RWPE2 (cell line): Measurements from ENCODE around the gene DUSP7.

Source experiments
- ATAC-seq: fragments of 200-7000 bp; cut with Tn5 transposase; 3 replicates; pipeline ENCODE4 v1.9.1; 2021; ENCODE audit warnings: low read depth
- DNase-seq: peaks from one replicate; pipeline ENCODE4 v3.0.0-alpha.2; 2020; ENCODE audit warnings: low spot score
- H3K27ac ChIP-seq: fragments of 450-650 bp; 2 replicates; pipeline ENCODE4 v1.5.1; 2017; ENCODE audit warnings: mild to moderate bottlenecking; ENCODE audit not compliant: poor library complexity, severe bottlenecking
- H3K27me3 ChIP-seq: fragments of 250-450 bp; sonication (Bioruptor Pico); 2 replicates; pipeline ENCODE4 v1.5.1; 2021; ENCODE audit warnings: mild to moderate bottlenecking, moderate library complexity; ENCODE audit not compliant: insufficient read depth, poor library complexity, severe bottlenecking
- H3K36me3 ChIP-seq: fragments of 250-450 bp; sonication (Bioruptor Pico); 2 replicates; pipeline ENCODE4 v1.5.1; 2020; ENCODE audit warnings: low read depth, mild to moderate bottlenecking, moderate library complexity
- H3K4me1 ChIP-seq: fragments of 250-450 bp; sonication (Bioruptor Pico); 2 replicates; pipeline ENCODE4 v1.5.1; 2021; ENCODE audit warnings: mild to moderate bottlenecking, moderate library complexity; ENCODE audit not compliant: insufficient read depth, poor library complexity, severe bottlenecking
- H3K4me3 ChIP-seq: fragments of 250-450 bp; sonication (Bioruptor Pico); 2 replicates; pipeline ENCODE4 v1.5.1; 2021; ENCODE audit warnings: mild to moderate bottlenecking, moderate library complexity; ENCODE audit not compliant: severe bottlenecking
- H3K9me3 ChIP-seq: fragments of 250-450 bp; sonication (Bioruptor Pico); 2 replicates; pipeline ENCODE4 v1.5.1; 2021; ENCODE audit warnings: mild to moderate bottlenecking, moderate library complexity; ENCODE audit not compliant: severe bottlenecking
- TF ChIP-seq, protein P1 (sequence below): fragments of 450-650 bp; IDR thresholded peaks from one replicate; pipeline ENCODE4 v1.5.1; 2017; ENCODE audit warnings: mild to moderate bottlenecking, moderate library complexity; ENCODE audit not compliant: poor library complexity, severe bottlenecking

DUSP7 gene

DNA sequence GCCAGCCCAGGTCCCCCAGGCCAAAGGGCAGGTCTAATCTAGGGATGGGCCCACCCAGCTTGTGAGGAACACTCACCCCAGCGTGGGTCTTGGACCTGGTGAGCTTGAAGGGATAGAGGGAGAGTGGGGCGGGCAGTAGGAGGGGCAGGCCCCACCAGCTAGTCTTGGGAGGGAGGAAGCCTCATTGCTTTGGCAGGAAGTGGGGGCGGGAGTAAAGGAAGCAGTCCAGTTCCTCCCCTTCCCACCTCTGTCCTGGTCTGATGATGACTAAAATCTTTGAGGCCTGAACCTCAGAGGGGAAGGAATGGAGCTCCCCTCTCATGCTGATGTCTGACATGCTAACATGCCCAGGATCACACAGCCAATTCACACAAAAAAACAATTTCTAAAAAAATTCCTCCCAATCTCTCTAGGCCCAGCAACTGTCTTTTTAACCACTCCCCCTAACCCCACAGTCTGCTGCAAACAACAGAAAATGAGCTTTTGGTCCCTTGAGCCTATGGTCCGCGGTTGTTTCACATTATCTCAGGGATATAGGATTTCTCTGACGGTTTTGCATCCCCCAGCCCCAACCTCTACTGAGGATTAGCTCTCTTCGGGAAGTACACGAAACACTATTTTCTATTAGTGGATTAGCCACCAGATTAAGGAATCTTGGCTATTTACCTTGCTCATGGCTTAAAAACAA, 30.7 kb upstream of the DUSP7 start:
- Histone ChIP-seq H3K4me3 (no peak overlapping the region), H3K4me1 (peaks cover 10% of the 10 kb centered on the region), H3K36me3 (no peaks in the 10 kb centered on the region), H3K27me3 (no peaks in the 10 kb centered on the region), H3K27ac (no peak overlapping the region), H3K9me3 (no peaks in the 10 kb centered on the region)
- TF ChIP-seq, protein P1, sequence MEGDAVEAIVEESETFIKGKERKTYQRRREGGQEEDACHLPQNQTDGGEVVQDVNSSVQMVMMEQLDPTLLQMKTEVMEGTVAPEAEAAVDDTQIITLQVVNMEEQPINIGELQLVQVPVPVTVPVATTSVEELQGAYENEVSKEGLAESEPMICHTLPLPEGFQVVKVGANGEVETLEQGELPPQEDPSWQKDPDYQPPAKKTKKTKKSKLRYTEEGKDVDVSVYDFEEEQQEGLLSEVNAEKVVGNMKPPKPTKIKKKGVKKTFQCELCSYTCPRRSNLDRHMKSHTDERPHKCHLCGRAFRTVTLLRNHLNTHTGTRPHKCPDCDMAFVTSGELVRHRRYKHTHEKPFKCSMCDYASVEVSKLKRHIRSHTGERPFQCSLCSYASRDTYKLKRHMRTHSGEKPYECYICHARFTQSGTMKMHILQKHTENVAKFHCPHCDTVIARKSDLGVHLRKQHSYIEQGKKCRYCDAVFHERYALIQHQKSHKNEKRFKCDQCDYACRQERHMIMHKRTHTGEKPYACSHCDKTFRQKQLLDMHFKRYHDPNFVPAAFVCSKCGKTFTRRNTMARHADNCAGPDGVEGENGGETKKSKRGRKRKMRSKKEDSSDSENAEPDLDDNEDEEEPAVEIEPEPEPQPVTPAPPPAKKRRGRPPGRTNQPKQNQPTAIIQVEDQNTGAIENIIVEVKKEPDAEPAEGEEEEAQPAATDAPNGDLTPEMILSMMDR, result no peak
- DNase-seq, result no peak
- ATAC-seq, result no peak

DNA sequence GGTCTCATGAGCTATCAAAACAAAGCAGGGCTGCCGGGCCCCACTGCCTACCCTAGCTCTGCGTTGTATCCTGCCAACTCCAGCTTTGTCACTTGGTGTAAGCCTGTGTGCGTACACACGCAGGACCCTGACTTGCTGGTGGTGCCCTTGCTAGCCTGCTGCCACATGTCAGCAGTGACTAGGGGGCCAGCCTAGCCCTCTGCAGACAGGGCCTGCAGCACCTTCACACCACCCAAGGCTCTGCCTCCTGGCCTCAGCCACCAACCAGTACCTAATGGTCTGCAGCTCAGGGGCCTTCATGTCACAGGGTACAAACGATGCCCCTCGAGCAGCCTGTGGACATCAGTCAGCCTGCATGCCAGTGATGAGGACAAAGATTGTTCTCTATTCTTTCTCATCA, 30.1 kb upstream of the DUSP7 start:
- DNase-seq, result no peak
- Histone ChIP-seq H3K4me3 (no peak overlapping the region), H3K27ac (no peak overlapping the region), H3K4me1 (peaks cover 10% of the 10 kb centered on the region), H3K9me3 (no peaks in the 10 kb centered on the region), H3K36me3 (no peaks in the 10 kb centered on the region), H3K27me3 (no peaks in the 10 kb centered on the region)
- ATAC-seq, result no peak
- TF ChIP-seq, protein P1, result no peak

DNA sequence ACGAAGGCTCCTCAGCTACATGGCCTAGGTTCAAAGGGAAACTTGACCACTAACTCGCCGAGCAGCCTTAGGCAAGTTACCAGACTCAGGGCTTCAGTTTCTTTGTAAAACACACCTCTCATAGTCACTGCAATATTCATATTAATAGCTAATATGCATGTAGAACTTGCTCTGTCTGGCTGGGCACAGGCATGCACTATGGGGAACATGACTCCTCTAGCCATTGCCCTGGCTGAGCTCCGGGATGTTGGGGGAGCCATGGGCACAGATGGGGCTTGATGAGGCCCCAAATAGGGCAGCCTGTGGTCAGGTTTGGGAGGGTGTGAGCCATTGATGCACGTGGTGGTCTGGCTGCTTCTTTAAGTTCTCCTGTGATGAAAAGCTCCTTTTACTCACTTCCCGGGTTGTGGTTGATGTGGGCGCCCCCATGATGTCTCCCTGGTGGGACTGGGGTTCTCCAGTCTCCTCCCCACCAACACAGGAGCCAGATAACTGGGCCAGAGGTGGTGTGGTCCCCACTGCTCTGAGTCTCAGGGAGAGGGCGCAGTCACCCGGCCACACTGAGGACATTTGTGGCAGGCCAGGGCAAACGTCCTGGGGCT, 29.4 kb upstream of the DUSP7 start:
- Histone ChIP-seq H3K4me3 (no peak overlapping the region), H3K36me3 (no peaks in the 10 kb centered on the region), H3K27me3 (no peaks in the 10 kb centered on the region), H3K27ac (no peak overlapping the region), H3K4me1 (peaks cover 10% of the 10 kb centered on the region), H3K9me3 (no peaks in the 10 kb centered on the region)
- TF ChIP-seq, protein P1, result no peak
- no peak for DNase-seq
- ATAC-seq, result no peak

DNA sequence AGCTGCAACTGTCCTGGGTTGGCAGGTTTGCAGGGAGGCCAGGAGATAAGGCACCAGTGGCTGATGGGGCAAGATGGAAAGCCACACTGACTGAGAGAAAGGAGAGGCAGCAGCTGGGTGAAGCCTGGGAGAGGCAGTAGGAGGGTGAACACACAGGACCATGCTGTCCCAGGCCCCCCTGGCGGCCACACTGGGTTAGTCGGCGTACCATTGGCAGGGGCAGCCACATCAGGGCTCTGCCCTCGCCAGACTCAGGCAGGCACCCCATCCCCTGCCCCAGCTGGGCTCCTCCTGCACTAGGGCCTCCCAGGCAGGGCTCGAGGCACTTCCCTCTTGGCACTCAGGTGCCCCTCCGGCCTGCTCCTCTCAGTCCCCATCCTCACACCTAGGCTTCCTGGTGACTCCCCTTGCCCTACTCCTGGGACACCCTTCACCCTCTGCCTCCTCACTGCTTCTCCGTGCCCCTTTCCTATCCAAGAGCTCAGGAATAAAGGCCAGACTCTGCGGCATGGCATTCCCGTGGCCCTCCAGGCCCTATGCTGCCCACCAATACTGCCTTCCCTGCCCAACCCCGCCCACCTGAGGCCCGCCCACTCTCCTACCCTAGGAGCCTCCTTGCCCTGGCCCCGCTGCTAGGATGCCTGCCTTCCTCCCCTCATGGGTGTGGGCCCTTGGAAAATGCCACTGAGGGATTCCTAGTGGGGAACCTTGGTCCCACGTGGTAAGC, 28.7 kb upstream of the DUSP7 start:
- ATAC-seq, result no peak

More for the DNA sequence above, 28.7 kb upstream of the DUSP7 start:
- Histone ChIP-seq H3K4me1 (peaks cover 4% of the 10 kb centered on the region), H3K4me3 (no peak overlapping the region), H3K9me3 (no peaks in the 10 kb centered on the region), H3K27me3 (no peaks in the 10 kb centered on the region), H3K36me3 (no peaks in the 10 kb centered on the region), H3K27ac (no peak overlapping the region)
- TF ChIP-seq, protein P1, result no peak
- no peak for DNase-seq
